ENCODE results near the gene RNLS. TPM values are rescaled to one million over a fixed set of nuclear protein-coding genes. Genes with fewer than 3 reads are reported as not detected.
"Not testable (repeated sequence)": the region's sequence is repeated elsewhere in the genome, so short reads cannot be mapped to it uniquely, and the experiment has no call there.

Gene RNLS
- total RNA-seq, 1 experiment from 2014 or later: 50.9 TPM

GRCh38 chr10:88388324-88388723 is 194.8 kb downstream of the RNLS start:
- in situ Hi-C loops (cut with HindIII; ENCODE audit: low pct_unique_long_range_greater_than_20kb, low sequenced_read_pairs): no loop called here
- no peak for DNase-seq (ENCODE audit: low read depth, low spot score)

GRCh38 chr10:88386821-88387773 is 196.0 kb downstream of the RNLS start:
- in situ Hi-C loops (cut with HindIII; ENCODE audit: low pct_unique_long_range_greater_than_20kb, low sequenced_read_pairs): no loop called here
- peak; percentile 65 for DNase-seq (ENCODE audit: low read depth, low spot score)

- DNase-seq (ENCODE audit: low read depth, low spot score): no peak
Measured at GRCh38 chr10:88386204-88386788, 196.8 kb downstream of the RNLS start.

GRCh38 chr10:88385601-88386203 is 197.4 kb downstream of the RNLS start:
- DNase-seq (ENCODE audit: low read depth, low spot score): no peak
- in situ Hi-C loops (cut with HindIII; ENCODE audit: low pct_unique_long_range_greater_than_20kb, low sequenced_read_pairs): no loop called here

More at GRCh38 chr10:88386204-88386788, 196.8 kb downstream of the RNLS start:
- in situ Hi-C loops (cut with HindIII; ENCODE audit: low pct_unique_long_range_greater_than_20kb, low sequenced_read_pairs): no loop called here

- DNase-seq (ENCODE audit: low read depth, low spot score): no peak
- in situ Hi-C loops (cut with HindIII; ENCODE audit: low pct_unique_long_range_greater_than_20kb, low sequenced_read_pairs): no loop called here
Measured at GRCh38 chr10:88383276-88383675, 199.8 kb downstream of the RNLS start.

- in situ Hi-C loops (cut with HindIII; ENCODE audit: low pct_unique_long_range_greater_than_20kb, low sequenced_read_pairs): no loop called here
- DNase-seq (ENCODE audit: low read depth, low spot score): no peak
Measured at GRCh38 chr10:88382699-88383098, 200.4 kb downstream of the RNLS start.

- no peak for DNase-seq (ENCODE audit: low read depth, low spot score)
- in situ Hi-C loops (cut with HindIII; ENCODE audit: low pct_unique_long_range_greater_than_20kb, low sequenced_read_pairs): no loop called here
Measured at GRCh38 chr10:88379575-88379974, 203.5 kb downstream of the RNLS start.

- no peak for DNase-seq (ENCODE audit: low read depth, low spot score)
- in situ Hi-C loops (cut with HindIII; ENCODE audit: low pct_unique_long_range_greater_than_20kb, low sequenced_read_pairs): no loop called here
Measured at GRCh38 chr10:88377510-88377909, 205.6 kb downstream of the RNLS start.

GRCh38 chr10:88374392-88375175 is 208.5 kb downstream of the RNLS start:
- DNase-seq (ENCODE audit: low read depth, low spot score): no peak
- in situ Hi-C loops (cut with HindIII; ENCODE audit: low pct_unique_long_range_greater_than_20kb, low sequenced_read_pairs): no loop called here

GRCh38 chr10:88372881-88373592 is 210.1 kb downstream of the RNLS start:
- DNase-seq (ENCODE audit: low read depth, low spot score): no peak
- in situ Hi-C loops (cut with HindIII; ENCODE audit: low pct_unique_long_range_greater_than_20kb, low sequenced_read_pairs): no loop called here

- in situ Hi-C loops (cut with HindIII; ENCODE audit: low pct_unique_long_range_greater_than_20kb, low sequenced_read_pairs): no loop called here
- DNase-seq (ENCODE audit: low read depth, low spot score): no peak
Measured at GRCh38 chr10:88372051-88372715, 210.9 kb downstream of the RNLS start.

GRCh38 chr10:88370713-88371112 is 212.4 kb downstream of the RNLS start:
- DNase-seq (ENCODE audit: low read depth, low spot score): no peak
- in situ Hi-C loops (cut with HindIII; ENCODE audit: low pct_unique_long_range_greater_than_20kb, low sequenced_read_pairs): no loop called here

GRCh38 chr10:88366772-88367171 is 216.3 kb downstream of the RNLS start:
- no peak for DNase-seq (ENCODE audit: low read depth, low spot score)
- in situ Hi-C loops (cut with HindIII; ENCODE audit: low pct_unique_long_range_greater_than_20kb, low sequenced_read_pairs): no loop called here

- in situ Hi-C loops (cut with HindIII; ENCODE audit: low pct_unique_long_range_greater_than_20kb, low sequenced_read_pairs): no loop called here
- no peak for DNase-seq (ENCODE audit: low read depth, low spot score)
Measured at GRCh38 chr10:88361995-88362807, 220.9 kb downstream of the RNLS start.

GRCh38 chr10:88361494-88361893 is 221.6 kb downstream of the RNLS start:
- in situ Hi-C loops (cut with HindIII; ENCODE audit: low pct_unique_long_range_greater_than_20kb, low sequenced_read_pairs): no loop called here
- no peak for DNase-seq (ENCODE audit: low read depth, low spot score)

- in situ Hi-C loops (cut with HindIII; ENCODE audit: low pct_unique_long_range_greater_than_20kb, low sequenced_read_pairs); DNase-seq (ENCODE audit: low read depth, low spot score): not testable (repeated sequence)
Measured at GRCh38 chr10:88355750-88356149, 227.4 kb downstream of the RNLS start.
